HG03139 (cell line): ENCODE results near the gene FAM151A.

ENCODE experiments used
- ATAC-seq: cut with Tn5 transposase; IDR thresholded peaks from one replicate; pipeline ENCODE4 v1.9.1; 2021; ENCODE audit not compliant: unreplicated experiment

Gene FAM151A

DNA sequence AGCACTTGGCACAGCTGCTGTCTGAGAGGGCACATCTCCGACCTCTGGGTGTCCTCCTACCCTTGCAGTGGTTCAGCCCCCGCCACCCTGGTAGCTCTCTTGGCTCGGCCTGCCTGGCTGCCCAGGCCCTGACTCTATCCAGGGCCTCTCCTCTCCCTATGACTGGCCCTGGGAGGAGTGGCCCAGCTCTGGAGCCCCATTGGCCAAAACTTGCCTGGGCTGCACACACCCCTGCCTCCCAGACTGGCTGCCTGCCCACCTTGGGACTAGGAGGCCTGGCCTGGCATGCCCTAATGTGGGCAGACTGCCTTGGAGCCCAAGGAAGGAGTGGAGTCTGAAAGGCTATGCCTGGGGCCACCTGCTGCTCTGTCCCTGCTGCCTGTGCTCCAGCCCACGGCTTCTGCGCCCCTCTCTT, 41.7 kb downstream of the FAM151A start:
- ATAC-seq: no peak

DNA sequence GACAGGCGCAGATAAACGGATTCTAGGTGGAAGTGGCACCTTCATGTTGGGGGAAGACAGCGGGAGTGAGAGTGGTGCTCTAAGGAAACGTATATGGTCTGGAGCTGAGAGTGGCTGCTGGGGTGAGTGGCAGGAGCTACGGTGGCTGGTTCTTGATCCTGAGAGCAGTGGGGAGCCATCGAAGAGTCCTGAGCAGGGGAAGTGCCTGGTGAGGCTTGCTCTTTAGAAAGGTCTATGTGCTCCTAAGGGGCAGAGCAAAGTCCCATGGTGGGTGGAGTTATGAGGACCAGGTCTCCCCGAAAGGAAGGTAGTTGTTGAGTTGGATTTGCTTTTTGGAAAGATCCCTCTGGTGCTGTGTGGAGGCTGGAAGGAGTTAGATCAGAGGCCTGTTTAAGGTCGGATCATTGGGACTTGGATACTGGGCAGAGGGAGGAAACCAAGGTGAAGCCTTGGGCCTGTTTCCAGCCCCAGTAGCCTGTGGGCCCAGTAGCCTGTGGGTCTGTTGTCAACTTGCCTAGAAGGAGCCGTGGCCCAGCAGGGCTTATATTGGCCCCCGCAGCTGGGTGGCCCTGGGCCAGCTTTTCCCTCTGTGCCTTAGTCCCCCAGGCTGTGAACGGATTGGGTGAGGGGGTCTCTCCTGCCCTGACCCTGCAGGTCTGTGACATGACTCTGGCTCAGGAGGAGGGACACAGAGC, 42.3 kb downstream of the FAM151A start:
- no peak for ATAC-seq

- ATAC-seq: no peak
Measured at GRCh38 chr1:54579337-54579781, 44.0 kb downstream of the FAM151A start.

DNA sequence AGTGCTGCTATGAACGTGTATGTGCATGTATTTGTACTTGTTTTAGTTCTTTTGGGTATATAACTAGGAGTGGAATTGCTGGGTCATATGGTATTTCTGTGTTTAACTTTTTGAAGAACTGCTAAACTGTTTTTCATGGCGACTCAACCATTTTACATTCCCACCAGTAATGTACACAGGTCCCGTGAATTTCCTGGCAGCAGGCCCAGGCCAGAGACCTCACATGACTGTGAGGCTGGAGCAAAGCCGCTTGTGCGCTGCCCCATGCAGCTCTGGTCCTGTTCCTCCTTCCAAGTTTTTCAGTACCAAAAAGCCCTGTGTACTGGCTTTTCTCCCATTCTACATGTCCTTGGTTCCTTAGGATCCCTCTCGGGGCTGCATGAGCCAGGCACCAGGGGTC, 45.7 kb downstream of the FAM151A start:
- ATAC-seq: no peak

- ATAC-seq: no peak
Measured at GRCh38 chr1:54575605-54576290, 47.6 kb downstream of the FAM151A start.

- ATAC-seq: no peak
Measured at GRCh38 chr1:54575161-54575560, 48.2 kb downstream of the FAM151A start.

DNA sequence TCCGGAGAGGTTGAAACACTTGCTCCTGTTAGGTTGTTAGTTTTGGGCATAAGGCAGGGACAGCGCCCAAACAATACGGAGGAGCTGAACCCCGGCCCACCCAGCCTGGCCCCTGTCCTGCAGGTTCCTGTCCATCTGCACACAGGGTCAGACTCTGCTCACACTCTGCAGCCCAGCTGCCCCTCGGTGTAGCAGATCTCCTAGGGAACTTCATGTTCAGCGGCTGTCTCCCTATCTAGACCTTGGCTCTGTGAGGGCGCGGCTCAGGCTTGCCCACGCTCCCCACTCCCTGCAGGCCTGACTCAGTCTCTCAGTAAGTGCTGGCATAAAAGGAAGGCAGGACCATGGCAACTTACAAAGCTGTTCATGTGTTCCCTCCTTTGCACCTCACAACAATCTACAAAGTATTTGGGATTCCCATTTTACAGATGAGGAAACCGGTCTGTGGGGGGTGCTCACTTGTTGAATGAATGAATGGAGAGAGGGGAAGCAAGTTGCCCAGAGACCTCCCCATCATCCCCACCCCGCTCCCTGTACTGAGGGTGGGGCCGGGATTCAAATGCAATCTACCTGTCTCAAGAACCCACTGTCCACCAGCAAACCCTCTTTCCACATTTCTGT, 49.1 kb downstream of the FAM151A start:
- ATAC-seq: no peak

- ATAC-seq: no peak
Measured at GRCh38 chr1:54572542-54572850, 50.8 kb downstream of the FAM151A start.

DNA sequence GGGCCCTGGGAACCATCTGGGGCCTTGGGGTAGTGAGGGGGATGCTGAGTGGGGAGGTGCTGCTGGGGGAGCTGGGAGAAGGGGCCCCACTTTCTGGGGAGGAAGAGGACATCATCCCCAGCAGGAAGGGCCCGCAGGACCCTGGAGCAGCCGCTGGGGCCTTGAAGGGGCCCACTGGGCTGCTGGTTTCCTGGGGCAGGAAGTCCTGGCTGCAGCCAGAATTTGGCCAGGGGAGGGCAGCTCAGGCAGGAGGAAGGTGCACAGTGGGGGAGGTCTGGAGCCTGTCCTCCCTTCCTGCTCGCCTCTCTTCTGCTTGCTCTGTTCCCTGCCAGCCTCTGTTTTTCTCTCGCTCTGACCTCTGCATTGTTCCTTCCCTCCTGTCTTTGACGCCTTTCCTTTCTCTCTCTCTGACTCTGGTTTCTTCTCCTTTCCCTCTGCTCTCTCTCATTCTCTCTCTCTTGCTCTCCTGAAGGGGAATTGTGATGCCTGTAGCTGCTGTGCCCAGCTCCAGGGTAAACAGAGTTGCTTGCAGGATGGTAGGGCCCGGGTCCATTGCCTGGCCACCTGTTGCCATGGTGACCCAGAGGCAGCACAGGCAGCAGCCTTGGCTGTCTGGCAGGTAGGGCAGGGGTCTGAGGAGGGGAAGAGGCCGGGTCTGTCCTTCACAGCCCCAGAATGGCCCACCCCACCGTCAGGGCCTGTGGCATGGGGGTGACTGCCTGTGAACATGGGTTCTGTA, 51.4 kb downstream of the FAM151A start:
- ATAC-seq: no peak

DNA sequence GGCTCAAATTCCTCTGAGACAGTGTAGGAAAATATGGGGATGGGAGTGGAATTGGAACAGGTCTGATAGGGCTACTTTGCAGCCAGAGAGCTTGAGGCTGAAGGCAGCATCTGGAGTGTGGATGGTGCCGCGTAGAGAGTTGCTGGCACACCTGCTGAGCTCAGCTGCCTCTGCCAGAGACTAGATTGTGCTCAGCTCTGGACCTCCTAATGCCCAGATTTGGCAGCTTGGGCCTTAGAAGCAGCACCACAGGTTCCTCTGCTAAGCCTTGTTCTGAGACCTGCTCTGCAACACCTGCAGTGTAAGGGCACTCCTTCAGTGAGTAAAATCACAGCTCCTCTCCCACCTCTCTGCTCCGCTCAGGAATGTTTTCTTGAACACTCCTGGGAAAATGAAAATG, 52.0 kb downstream of the FAM151A start:
- no peak for ATAC-seq

GRCh38 chr1:54570161-54570560, 53.2 kb downstream of the FAM151A start:
- ATAC-seq: no peak

DNA sequence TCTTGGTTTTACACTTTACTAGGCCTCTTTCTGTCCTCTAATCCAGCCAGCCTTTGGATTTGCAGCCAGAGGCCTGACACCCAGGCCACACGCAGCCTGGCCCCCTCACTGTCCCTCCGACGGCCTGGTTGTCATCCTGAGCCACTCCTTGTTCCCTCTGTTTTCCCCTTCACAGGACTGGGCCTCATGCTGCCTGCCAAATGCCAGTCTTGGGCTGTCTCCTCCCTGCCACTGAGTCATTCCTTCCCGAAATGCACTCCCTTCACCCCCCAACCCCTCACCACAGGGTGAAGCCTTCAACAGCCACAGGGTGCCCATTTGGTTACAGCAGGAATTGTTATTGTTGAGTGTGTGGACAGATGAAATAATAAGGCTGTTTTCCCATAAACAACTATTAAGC, 54.0 kb downstream of the FAM151A start:
- ATAC-seq: no peak

- no peak for ATAC-seq
Measured at GRCh38 chr1:54567961-54568360, 55.4 kb downstream of the FAM151A start.

DNA sequence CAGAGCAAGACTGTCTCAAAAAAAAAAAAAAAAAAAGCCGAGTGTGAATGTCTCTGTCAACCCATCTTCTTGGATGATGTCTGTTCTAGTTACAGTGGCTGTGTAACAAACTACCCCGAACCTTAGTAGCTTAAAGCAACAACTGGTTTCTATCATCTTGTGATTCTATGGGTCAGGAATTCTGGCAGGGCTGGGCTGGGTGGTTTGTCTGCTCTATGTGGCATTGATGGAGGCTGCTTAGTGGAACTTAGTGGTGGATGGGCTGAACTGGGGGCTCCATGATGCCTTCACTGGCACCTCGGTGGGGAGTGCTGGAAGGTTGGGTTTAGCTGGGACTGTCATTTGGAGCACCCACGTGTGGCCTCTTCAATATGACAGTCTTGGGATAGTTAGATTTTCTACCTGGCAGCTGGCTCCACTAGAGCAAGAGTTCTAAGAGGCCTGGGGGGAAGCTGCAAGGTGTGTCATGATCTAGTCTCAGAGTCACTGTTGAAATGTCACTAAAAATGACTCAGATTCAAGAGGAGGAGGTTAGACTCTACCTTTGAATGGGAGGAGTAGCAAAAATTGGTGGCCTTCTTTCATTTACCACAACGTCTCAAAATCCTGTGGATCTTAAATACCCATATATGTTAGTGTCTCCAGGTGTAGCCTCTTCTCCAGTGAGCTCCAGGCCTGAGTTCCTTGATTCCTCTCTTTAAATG, 56.7 kb downstream of the FAM151A start:
- no peak for ATAC-seq

DNA sequence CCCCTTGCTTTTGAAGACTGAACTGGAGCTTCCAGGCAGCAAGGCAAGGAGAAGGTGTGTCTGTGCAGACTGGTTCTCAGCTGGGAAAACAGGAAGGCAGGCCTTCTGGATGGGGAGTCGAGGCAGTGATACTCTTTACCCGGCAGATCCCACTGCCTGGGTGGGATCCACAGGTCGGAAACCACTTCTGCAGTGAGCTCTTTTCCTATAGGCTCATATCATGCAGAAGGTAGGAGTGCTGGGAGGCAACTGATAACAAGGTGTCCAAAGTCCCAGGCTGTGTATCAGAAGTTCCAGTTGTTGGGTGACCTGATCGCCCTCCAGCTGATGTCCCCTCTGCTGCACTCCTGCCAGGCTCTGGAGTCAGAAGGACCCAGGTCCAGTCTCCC, 58.2 kb downstream of the FAM151A start:
- no peak for ATAC-seq

DNA sequence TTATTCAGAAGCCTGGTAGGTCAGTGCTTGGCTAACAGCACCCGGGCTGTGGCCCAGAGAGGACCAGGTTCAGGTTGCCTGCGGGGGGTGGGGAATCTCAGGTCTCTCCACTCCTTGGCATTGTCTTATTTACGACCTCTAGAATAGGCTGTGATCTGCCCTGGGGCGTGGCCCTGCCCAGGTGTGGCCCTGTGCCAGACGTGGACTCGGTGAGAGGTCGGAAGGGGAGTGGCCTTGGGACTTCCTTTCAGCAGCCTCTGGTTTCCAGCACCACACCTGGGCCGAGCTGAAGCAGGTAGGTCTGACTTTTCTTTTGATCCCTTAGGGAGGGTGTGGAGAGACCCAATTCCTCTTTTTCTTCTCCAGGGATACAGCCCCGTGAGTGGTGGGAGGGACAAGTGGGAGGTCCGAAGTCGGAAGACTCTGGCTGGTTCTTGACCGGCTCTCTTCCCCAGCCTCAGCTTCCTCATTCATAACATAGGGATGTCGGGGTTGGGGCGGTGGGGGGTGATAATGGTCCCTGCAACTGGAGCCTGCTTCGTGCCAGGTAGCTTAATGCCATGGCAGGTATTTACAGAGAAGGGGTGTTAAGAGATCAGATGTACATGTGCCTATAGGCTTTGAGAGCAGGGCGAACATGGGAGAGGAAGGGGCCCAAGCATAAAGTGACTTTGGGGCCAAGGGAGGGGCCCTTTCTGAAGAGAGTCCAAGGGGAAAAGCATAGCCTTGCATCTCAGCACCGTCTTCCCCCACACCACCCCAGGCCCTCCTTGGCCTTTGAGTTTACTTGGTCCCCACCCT, 58.8 kb downstream of the FAM151A start:
- ATAC-seq: no peak

- ATAC-seq: no peak
Measured at GRCh38 chr1:54559771-54560231, 63.5 kb downstream of the FAM151A start.
